ENCODE data around the gene CALHM5.

DNA sequence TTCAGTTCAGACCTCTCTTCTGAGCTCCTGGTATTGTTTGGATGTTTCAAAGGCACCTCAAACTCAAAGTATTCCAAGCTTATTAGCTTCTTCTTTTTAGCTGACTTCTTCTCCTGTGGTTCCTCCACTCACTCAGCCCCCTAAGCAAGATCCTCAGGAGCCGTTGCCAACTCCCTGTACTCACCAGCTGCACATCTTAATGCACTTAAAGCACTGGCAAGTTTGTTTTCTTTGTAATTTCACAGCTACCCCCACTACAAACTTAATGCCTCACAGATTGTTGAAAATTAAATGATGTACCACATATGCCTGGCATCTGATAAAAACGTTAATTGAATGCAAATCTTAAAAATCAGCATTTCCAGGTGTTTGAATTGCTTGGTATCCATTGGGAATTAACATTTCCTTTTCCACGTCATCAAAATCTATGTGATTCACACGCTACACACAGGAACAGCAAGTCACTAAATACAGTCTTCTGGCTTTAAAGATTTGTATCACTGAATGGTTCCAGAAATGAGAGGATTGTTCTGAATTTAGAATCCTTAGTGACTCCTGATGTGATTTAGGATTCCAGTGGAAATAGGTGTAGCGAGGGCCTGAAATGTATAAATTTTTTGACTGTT is 25.8 kb upstream of the CALHM5 start:
- no peak for TF ChIP-seq RAD21 (IDR thresholded peaks at IDR 0.05; ENCODE audit: low read depth)
- TF ChIP-seq, protein P1, sequence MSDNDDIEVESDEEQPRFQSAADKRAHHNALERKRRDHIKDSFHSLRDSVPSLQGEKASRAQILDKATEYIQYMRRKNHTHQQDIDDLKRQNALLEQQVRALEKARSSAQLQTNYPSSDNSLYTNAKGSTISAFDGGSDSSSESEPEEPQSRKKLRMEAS (IDR thresholded peaks at IDR 0.05), result no peak
- no peak for TF ChIP-seq EP300 (IDR thresholded peaks at IDR 0.05; ENCODE audit: borderline replicate concordance)
- TF ChIP-seq CREB1 (IDR thresholded peaks at IDR 0.05; ENCODE audit: low read depth), result no peak
- no peak for TF ChIP-seq CEBPB (IDR thresholded peaks at IDR 0.05)
- no peak for TF ChIP-seq TCF12 (IDR thresholded peaks at IDR 0.05; ENCODE audit: low read depth)
- no peak for TF ChIP-seq TAF1 (IDR thresholded peaks at IDR 0.05; ENCODE audit: low read depth)
- TF ChIP-seq, protein P2, sequence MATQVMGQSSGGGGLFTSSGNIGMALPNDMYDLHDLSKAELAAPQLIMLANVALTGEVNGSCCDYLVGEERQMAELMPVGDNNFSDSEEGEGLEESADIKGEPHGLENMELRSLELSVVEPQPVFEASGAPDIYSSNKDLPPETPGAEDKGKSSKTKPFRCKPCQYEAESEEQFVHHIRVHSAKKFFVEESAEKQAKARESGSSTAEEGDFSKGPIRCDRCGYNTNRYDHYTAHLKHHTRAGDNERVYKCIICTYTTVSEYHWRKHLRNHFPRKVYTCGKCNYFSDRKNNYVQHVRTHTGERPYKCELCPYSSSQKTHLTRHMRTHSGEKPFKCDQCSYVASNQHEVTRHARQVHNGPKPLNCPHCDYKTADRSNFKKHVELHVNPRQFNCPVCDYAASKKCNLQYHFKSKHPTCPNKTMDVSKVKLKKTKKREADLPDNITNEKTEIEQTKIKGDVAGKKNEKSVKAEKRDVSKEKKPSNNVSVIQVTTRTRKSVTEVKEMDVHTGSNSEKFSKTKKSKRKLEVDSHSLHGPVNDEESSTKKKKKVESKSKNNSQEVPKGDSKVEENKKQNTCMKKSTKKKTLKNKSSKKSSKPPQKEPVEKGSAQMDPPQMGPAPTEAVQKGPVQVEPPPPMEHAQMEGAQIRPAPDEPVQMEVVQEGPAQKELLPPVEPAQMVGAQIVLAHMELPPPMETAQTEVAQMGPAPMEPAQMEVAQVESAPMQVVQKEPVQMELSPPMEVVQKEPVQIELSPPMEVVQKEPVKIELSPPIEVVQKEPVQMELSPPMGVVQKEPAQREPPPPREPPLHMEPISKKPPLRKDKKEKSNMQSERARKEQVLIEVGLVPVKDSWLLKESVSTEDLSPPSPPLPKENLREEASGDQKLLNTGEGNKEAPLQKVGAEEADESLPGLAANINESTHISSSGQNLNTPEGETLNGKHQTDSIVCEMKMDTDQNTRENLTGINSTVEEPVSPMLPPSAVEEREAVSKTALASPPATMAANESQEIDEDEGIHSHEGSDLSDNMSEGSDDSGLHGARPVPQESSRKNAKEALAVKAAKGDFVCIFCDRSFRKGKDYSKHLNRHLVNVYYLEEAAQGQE (IDR thresholded peaks at IDR 0.05; ENCODE audit: low read depth), result no peak
